Prostate gland (tissue), 2 donors: ENCODE results near the gene PSMG4.

Experiments
- POLR2A ChIP-seq: fragments of 450-650 bp; IDR thresholded peaks from one replicate; pipeline ENCODE4 v1.6.1; 2016; ENCODE audit warnings: antibody characterized with exemption, mild to moderate bottlenecking
- TF ChIP-seq, protein P1 (sequence below), 4 experiments: fragments of 200-600 bp in 2 of 4; fragments of 450-650 bp in 2 of 4; sonication (generic) in 2 of 4; IDR thresholded peaks; 1 replicate in 3 of 4; 2 replicates in 1 of 4; pipeline ENCODE4 v1.5.1; 2016 to 2019; ENCODE audit warnings: antibody characterized with exemption in 4 of 4, mild to moderate bottlenecking in 2 of 4, moderate library complexity in 2 of 4

- TF ChIP-seq, protein P1, sequence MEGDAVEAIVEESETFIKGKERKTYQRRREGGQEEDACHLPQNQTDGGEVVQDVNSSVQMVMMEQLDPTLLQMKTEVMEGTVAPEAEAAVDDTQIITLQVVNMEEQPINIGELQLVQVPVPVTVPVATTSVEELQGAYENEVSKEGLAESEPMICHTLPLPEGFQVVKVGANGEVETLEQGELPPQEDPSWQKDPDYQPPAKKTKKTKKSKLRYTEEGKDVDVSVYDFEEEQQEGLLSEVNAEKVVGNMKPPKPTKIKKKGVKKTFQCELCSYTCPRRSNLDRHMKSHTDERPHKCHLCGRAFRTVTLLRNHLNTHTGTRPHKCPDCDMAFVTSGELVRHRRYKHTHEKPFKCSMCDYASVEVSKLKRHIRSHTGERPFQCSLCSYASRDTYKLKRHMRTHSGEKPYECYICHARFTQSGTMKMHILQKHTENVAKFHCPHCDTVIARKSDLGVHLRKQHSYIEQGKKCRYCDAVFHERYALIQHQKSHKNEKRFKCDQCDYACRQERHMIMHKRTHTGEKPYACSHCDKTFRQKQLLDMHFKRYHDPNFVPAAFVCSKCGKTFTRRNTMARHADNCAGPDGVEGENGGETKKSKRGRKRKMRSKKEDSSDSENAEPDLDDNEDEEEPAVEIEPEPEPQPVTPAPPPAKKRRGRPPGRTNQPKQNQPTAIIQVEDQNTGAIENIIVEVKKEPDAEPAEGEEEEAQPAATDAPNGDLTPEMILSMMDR (IDR thresholded peaks at IDR 0.05) = no peak
- TF ChIP-seq POLR2A = no peak
These were observed 25.7 kb downstream of the PSMG4 start for GRCh38 chr6:3284436-3284876.
